ENCODE data around the gene TEAD3.

The TEAD3 gene

GRCh38 chr6:35522660-35523658 lies 26.1 kb upstream of the TEAD3 start:
- Histone ChIP-seq H2AFZ (ENCODE audit: low read length) (peak overlapping the region; percentile 9; the same call in 1 of the 2 replicates), H3K9me3 (replicated peaks; ENCODE audit: insufficient read depth, low read length) (no peaks in the 10 kb centered on the region), H3K27ac (ENCODE audit: low read length) (no peak overlapping the region), H3K4me2 (ENCODE audit: low read depth, low read length) (peak overlapping the region; percentile 29; the same call in 1 of the 2 replicates), H3K9me2 (replicated peaks; ENCODE audit: insufficient read depth, low read length) (no peaks in the 10 kb centered on the region), H3K4me3 (ENCODE audit: low read length) (no peak overlapping the region), H4K20me1 (ENCODE audit: insufficient read depth, low read length) (no peaks in the 10 kb centered on the region), H3K4me1 (ENCODE audit: low read length) (no peaks in the 10 kb centered on the region), H3F3A (ENCODE audit: insufficient read depth, low read length) (no peaks in the 10 kb centered on the region), H3K79me2 (ENCODE audit: low read length) (no peaks in the 10 kb centered on the region), H3K36me3 (replicated peaks; ENCODE audit: insufficient read depth, low read length) (no peaks in the 10 kb centered on the region), H3K27me3 (replicated peaks; ENCODE audit: insufficient read depth, low read length) (no peaks in the 10 kb centered on the region), H3K9ac (ENCODE audit: low read length) (no peak overlapping the region)
- peak; percentile 56 for DNase-seq
- TF ChIP-seq EZH2phosphoT487 (IDR thresholded peaks at IDR 0.05; ENCODE audit: low read length) (no peak), CTCF (IDR thresholded peaks at IDR 0.05; ENCODE audit: low read length) (peak; percentile 79)

GRCh38 chr6:35522151-35522550 lies 25.3 kb upstream of the TEAD3 start:
- Histone ChIP-seq H3K9ac (ENCODE audit: low read length) (no peak overlapping the region), H3K4me3 (ENCODE audit: low read length) (no peak overlapping the region), H3K27me3 (replicated peaks; ENCODE audit: insufficient read depth, low read length) (no peaks in the 10 kb centered on the region), H3K9me3 (replicated peaks; ENCODE audit: insufficient read depth, low read length) (no peaks in the 10 kb centered on the region), H3K9me2 (replicated peaks; ENCODE audit: insufficient read depth, low read length) (no peaks in the 10 kb centered on the region), H3K27ac (ENCODE audit: low read length) (no peak overlapping the region), H2AFZ (ENCODE audit: low read length) (no peak overlapping the region), H3K4me2 (ENCODE audit: low read depth, low read length) (no peak overlapping the region), H3K4me1 (ENCODE audit: low read length) (no peaks in the 10 kb centered on the region), H3K79me2 (ENCODE audit: low read length) (no peaks in the 10 kb centered on the region), H4K20me1 (ENCODE audit: insufficient read depth, low read length) (no peaks in the 10 kb centered on the region), H3F3A (ENCODE audit: insufficient read depth, low read length) (no peaks in the 10 kb centered on the region), H3K36me3 (replicated peaks; ENCODE audit: insufficient read depth, low read length) (no peaks in the 10 kb centered on the region)
- no peak for DNase-seq
- TF ChIP-seq CTCF (IDR thresholded peaks at IDR 0.05; ENCODE audit: low read length) (no peak), EZH2 (optimal IDR thresholded peaks at IDR 0.05; ENCODE audit: low read depth, low read length) (no peak), EZH2phosphoT487 (IDR thresholded peaks at IDR 0.05; ENCODE audit: low read length) (no peak)

DNA sequence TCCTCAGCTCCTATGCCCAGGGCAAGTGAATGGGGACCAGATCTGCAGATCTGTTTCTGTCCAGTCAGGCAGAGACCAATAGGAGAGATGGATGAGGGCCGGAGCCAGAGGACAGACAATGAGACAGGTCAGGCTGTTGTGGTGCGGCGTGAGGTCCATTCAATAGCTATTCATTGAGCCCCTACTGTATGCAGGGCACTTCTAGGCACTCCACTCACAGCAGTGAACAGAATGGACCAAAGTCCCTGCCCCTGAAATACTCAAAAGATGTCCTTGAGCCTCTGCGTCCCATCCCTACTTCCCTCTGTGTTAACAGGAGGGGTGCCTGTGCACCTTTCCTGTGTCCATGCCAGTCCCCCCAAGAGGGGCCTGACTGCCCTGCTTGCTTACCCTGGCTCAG lies 24.4 kb upstream of the TEAD3 start:
- Histone ChIP-seq H3K9me3 (replicated peaks; ENCODE audit: insufficient read depth, low read length) (no peaks in the 10 kb centered on the region), H4K20me1 (ENCODE audit: insufficient read depth, low read length) (no peaks in the 10 kb centered on the region), H3K4me1 (ENCODE audit: low read length) (no peaks in the 10 kb centered on the region), H3K9ac (ENCODE audit: low read length) (no peak overlapping the region), H3K4me2 (ENCODE audit: low read depth, low read length) (no peak overlapping the region), H3K27me3 (replicated peaks; ENCODE audit: insufficient read depth, low read length) (no peaks in the 10 kb centered on the region), H3F3A (ENCODE audit: insufficient read depth, low read length) (no peaks in the 10 kb centered on the region), H3K36me3 (replicated peaks; ENCODE audit: insufficient read depth, low read length) (no peaks in the 10 kb centered on the region), H2AFZ (ENCODE audit: low read length) (no peak overlapping the region), H3K27ac (ENCODE audit: low read length) (no peak overlapping the region), H3K79me2 (ENCODE audit: low read length) (no peaks in the 10 kb centered on the region), H3K4me3 (ENCODE audit: low read length) (no peak overlapping the region), H3K9me2 (replicated peaks; ENCODE audit: insufficient read depth, low read length) (no peaks in the 10 kb centered on the region)
- TF ChIP-seq EZH2 (optimal IDR thresholded peaks at IDR 0.05; ENCODE audit: low read depth, low read length) (no peak), EZH2phosphoT487 (IDR thresholded peaks at IDR 0.05; ENCODE audit: low read length) (no peak), CTCF (IDR thresholded peaks at IDR 0.05; ENCODE audit: low read length) (no peak)
- DNase-seq: no peak

All from MM.1S (cell line).